HG02943 (cell line): ENCODE results near the gene SCYGR1.
"Not testable (repeated sequence)": the region's sequence is repeated elsewhere in the genome, so short reads cannot be mapped to it uniquely, and the experiment has no call there.

Source experiments
- ATAC-seq: cut with Tn5 transposase; IDR thresholded peaks from one replicate; pipeline ENCODE4 v1.9.1; 2021; ENCODE audit warnings: mild to moderate bottlenecking, low read depth, moderate library complexity; ENCODE audit not compliant: unreplicated experiment

The SCYGR1 gene

GRCh38 chr2:227374158-227374557 is 13.6 kb downstream of the SCYGR1 start:
- no peak for ATAC-seq

GRCh38 chr2:227373389-227373788 is 14.4 kb downstream of the SCYGR1 start:
- ATAC-seq = no peak

- no peak for ATAC-seq
Observed at GRCh38 chr2:227370791-227371312, 16.9 kb downstream of the SCYGR1 start.

- no peak for ATAC-seq
Observed at GRCh38 chr2:227370092-227370491, 17.7 kb downstream of the SCYGR1 start.

GRCh38 chr2:227368574-227368973 is 19.2 kb downstream of the SCYGR1 start:
- no peak for ATAC-seq

GRCh38 chr2:227367427-227367795 is 20.3 kb downstream of the SCYGR1 start:
- no peak for ATAC-seq

- no peak for ATAC-seq
Observed at GRCh38 chr2:227366769-227367426, 20.9 kb downstream of the SCYGR1 start.

- no peak for ATAC-seq
Observed at GRCh38 chr2:227365833-227366232, 21.9 kb downstream of the SCYGR1 start.

GRCh38 chr2:227364585-227365263 is 23.0 kb downstream of the SCYGR1 start:
- ATAC-seq = not testable (repeated sequence)

GRCh38 chr2:227363756-227364155 is 24.0 kb downstream of the SCYGR1 start:
- ATAC-seq = no peak

GRCh38 chr2:227360351-227360750 is 27.4 kb downstream of the SCYGR1 start:
- ATAC-seq = no peak

GRCh38 chr2:227351639-227352038 is 36.1 kb downstream of the SCYGR1 start:
- ATAC-seq = no peak

- no peak for ATAC-seq
Observed at GRCh38 chr2:227349989-227350612, 37.6 kb downstream of the SCYGR1 start.

- ATAC-seq = no peak
Observed at GRCh38 chr2:227348324-227348723, 39.4 kb downstream of the SCYGR1 start.

- no peak for ATAC-seq
Observed at GRCh38 chr2:227347117-227347516, 40.6 kb downstream of the SCYGR1 start.

GRCh38 chr2:227344231-227344630 is 43.5 kb downstream of the SCYGR1 start:
- no peak for ATAC-seq

GRCh38 chr2:227341553-227341952 is 46.2 kb downstream of the SCYGR1 start:
- ATAC-seq = no peak

- no peak for ATAC-seq
Observed at GRCh38 chr2:227340106-227340505, 47.6 kb downstream of the SCYGR1 start.

- ATAC-seq = no peak
Observed at GRCh38 chr2:227339098-227339599, 48.6 kb downstream of the SCYGR1 start.
